GM12873 (cell line): ENCODE results near the gene PIR.

Experiments used
- CTCF ChIP-seq: IDR thresholded peaks from 2 replicates; pipeline ENCODE4 v1.5.1; 2012; ENCODE audit warnings: low read depth, mild to moderate bottlenecking, moderate library complexity, low read length, control low read depth; ENCODE audit not compliant: insufficient read depth; ENCODE audit errors: missing control alignments

PIR gene

GRCh38 chrX:15410430-15410829 is 82.7 kb downstream of the PIR start:
- no peak for TF ChIP-seq CTCF

GRCh38 chrX:15405846-15406245 is 87.3 kb downstream of the PIR start:
- TF ChIP-seq CTCF, result no peak

- no peak for TF ChIP-seq CTCF
Observed at GRCh38 chrX:15404401-15405096, 88.6 kb downstream of the PIR start.

GRCh38 chrX:15401378-15401777 is 91.8 kb downstream of the PIR start:
- TF ChIP-seq CTCF, result no peak

- no peak for TF ChIP-seq CTCF
Observed at GRCh38 chrX:15399962-15400391, 93.2 kb downstream of the PIR start.

GRCh38 chrX:15398874-15399273 is 94.3 kb downstream of the PIR start:
- TF ChIP-seq CTCF, result no peak

- TF ChIP-seq CTCF, result no peak
Observed at GRCh38 chrX:15395789-15396188, 97.3 kb downstream of the PIR start.
